RKO (cell line): ENCODE results near the gene ENOSF1.
"Not testable (repeated sequence)": the region's sequence is repeated elsewhere in the genome, so short reads cannot be mapped to it uniquely, and the experiment has no call there.

ENCODE experiments used
- DNase-seq: peaks from one replicate; pipeline ENCODE4 v3.0.0-alpha.2; 2016; ENCODE audit warnings: low spot score

ENOSF1 gene

DNA sequence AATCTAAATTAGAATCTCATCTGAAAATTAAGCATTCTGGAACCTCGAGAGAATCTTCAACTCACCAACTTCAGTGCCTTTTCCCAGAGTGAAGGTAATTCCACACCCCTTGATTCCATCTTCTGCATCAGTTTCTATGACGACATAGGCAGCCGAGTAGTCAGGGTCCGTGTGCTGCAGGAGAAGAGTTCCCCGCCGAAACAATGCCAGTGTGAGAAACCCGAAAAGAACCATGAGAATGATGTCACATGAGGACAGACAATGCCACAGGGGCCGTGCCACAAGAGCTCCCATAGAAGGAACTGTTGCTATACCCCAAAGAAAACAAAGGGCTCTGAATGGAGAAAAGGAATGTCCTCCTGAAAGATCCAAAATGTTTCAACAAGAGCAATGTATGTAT lies 6.0 kb downstream of the ENOSF1 start:
- DNase-seq, result no peak

- DNase-seq, result no peak
These were observed 9.0 kb downstream of the ENOSF1 start for GRCh38 chr18:703213-703967.

DNA sequence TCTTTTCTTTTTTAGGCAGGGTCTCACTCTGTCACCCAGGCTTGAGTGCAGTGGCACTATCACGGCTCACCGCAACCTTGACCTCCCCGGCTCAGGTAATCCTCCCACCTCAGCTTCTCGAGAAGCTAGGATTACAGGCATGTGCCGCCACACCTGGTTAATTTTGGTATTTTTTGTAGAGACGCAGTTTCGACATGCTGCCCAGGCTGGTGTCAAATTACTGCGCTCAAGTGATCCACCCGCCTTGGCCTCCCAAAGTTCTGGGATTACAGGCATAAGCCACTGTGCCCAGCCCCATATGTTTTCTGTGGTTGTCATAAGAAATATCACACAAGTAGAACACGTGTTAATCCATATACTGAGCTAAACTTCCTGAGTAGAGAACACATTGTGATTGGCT lies 14.6 kb downstream of the ENOSF1 start:
- DNase-seq, result no peak

- DNase-seq, result no peak
These were observed 15.4 kb downstream of the ENOSF1 start for GRCh38 chr18:697012-697411.

DNA sequence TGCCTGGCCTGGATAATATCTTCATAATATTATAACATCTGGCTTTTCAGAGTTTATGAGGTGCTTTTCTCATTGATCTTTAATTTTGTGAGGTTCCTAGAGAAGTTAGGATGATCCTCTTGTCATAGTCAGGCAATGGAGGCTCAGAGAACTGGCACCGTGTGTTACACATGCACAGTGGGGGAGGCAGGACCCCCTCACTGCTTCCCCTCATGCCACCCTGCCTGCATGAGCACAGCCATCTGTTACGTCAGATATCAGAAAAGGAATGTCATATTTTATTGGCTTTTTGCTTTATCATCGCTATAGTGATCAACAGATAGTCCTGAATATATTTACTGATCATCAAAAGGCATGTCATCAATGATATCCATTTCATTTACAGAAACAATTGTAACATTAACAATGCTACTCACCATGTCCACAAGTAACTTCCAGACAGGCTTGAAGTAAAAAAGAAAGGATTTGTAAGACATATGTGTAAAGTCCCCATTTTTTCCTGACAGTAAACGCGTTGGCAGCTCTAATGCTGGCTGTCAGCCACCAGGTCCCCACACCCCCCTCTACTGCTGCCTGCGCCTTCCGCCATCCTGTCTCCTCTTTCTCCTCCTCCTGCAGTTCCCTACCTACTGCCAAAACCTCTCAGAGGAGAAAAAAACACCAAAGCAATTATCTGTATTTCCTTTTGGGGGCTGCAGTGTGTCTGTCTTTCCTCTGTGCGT lies 18.8 kb downstream of the ENOSF1 start:
- DNase-seq, result no peak

DNA sequence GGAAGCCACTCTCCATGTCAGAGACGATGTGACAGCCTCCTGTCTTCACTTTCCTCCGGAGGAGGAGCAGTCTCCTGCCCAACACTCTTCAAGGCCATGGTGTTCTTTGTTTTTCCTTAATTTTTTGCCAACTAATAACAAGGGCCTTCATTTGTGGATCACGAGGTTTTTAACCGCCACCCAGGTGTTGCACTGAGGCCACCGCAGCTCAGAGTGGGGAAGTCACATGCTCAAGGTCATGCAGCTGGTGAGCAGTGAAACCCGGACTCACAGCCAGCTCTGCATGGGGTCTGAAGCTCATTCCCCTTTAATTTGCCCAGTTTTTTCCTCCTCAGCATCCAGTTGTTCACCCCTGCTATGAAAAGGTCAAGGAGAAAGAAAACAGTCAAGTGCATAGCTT lies 19.6 kb downstream of the ENOSF1 start:
- DNase-seq, result no peak

GRCh38 chr18:688323-688722 lies 24.1 kb downstream of the ENOSF1 start:
- DNase-seq, result no peak

GRCh38 chr18:686339-687111 lies 25.9 kb downstream of the ENOSF1 start:
- no peak for DNase-seq

DNA sequence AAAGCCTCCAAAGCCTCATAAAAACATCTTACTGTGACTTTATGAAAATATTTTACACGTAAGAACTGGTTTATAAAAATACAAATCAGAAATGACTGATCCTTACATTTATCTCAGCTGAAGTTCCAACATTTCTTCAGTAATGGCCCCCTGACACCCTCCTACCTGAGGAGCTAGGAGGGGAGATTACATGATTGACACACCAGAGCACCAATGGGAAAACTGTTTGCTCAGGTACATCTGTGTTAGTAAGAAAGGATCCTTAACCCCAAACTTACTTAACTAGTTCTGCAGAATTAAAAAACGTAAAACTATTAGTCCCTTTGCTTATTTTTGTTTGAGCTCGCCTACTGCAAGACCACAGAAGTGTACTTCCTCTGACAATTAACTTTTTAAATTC lies 27.0 kb downstream of the ENOSF1 start:
- no peak for DNase-seq

DNA sequence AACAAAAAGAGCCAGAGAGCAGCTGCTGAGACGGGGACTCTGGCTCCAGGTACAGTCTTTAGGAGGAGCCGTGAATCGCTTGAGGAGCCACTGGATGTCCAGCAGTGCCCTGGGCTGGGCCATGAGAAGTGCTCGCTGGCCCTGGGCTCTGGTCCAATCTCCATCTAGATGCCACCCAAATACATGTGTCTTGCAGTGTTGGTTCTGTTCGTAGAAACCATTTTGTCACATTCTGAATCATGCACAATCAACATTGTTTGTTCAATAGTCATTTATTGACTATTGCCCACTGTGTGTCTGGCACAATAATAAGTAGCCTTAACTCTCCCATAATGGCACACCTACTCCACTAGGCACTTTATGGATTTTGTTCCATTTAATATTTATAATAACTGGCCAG lies 28.9 kb downstream of the ENOSF1 start:
- DNase-seq, result no peak

GRCh38 chr18:682833-683232 lies 29.6 kb downstream of the ENOSF1 start:
- no peak for DNase-seq

DNA sequence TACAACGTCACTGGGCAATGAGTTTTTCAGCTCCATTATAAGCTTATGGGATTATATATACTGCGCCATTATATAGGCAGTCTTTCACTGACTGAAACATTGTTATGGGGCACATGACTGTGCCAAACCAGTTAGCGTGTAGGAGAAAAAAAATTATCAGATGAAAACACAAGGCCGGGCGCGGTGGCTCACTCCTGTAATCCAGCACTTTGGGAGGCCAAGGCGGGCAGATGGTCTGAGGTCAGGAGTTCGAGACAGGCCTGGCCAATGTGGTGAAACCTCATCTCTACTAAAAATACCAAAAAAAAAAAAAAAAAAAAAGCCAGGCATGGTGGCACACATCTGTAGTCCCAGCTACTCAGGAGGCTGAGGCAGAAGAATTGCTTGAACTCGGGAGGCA lies 30.0 kb downstream of the ENOSF1 start:
- not testable (repeated sequence) for DNase-seq

- DNase-seq, result no peak
These were observed 30.4 kb downstream of the ENOSF1 start for GRCh38 chr18:681985-682384.

DNA sequence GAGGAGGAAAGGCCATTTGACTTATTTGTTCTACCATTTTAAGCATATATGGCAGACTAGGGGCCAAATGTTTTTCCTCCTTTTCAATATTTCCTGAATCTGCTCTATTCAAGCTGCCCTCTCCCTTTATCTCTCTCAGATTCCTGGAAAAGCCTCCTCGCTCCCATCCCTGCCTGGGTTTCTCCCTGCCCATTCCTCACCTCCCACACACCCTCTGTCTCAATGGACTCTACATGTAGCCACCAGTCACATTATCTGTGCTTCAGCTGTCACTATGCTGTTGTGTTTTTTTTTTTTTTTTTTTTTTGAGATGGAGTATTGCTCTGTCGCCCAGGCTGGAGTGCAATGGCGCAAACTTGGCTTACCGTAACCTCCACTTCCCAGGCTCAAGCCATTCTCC lies 32.0 kb downstream of the ENOSF1 start:
- no peak for DNase-seq

DNA sequence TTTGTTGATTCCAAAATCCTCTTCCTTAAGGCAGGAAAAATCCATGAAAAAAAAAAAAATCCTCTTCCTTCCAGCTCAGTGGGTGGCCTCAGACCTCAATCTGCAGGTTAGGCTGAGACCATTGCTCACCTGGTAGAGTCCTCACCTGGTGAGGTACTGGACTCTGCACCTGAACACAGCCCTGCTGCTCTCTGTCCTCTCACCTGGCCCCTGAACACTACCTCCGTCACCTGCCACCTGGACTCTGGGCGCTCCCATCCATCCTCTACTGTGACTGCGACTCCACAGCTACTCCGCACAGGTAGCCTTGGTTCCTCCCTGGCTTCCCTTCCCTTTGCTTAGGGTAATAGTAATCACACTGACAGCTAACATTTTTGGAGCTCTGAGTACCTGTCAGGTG lies 32.9 kb downstream of the ENOSF1 start:
- no peak for DNase-seq

GRCh38 chr18:678482-679182 lies 33.8 kb downstream of the ENOSF1 start:
- no peak for DNase-seq

- peak; percentile 56 for DNase-seq
These were observed 34.5 kb downstream of the ENOSF1 start for GRCh38 chr18:677951-678381.

GRCh38 chr18:677145-677544 lies 35.3 kb downstream of the ENOSF1 start:
- DNase-seq, result no peak

DNA sequence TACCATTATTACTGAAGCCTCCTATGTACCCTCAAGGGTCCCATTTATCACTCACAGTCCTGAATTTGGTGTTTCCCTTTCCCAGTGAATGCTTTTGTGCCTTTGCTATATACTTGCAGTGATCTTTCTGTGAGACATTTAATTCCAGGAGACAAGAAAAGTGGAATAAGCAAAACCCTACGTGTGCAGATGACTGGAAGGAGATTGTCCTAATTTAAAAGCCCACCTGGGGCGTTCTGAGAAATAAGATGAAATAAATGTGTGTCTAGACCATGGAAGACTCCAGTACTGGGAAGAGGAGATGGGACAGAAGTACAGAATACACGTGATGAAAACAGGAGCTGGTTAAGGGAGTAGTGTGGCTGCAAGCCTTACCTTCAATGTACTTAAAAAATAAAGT lies 35.7 kb downstream of the ENOSF1 start:
- DNase-seq, result no peak

GRCh38 chr18:676069-676468 lies 36.4 kb downstream of the ENOSF1 start:
- DNase-seq, result no peak

DNA sequence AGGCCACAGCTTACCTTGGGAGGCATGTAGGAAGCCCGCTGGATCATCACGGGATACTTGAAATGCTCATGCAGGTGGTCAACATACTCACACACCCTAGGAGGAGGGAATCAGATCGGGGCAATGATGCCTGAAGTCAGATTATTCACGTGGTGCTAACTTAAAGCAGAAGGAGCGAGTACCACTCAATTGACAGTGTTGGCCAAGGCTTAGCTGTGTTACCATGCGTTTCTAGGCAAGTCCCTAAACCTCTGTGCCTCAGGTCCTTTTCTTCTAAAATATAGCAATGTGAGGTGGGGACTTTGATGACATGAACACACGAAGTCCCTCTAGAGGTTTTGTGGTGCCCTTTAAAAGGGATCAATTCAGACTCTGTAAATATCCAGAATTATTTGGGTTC lies 37.1 kb downstream of the ENOSF1 start:
- no peak for DNase-seq

DNA sequence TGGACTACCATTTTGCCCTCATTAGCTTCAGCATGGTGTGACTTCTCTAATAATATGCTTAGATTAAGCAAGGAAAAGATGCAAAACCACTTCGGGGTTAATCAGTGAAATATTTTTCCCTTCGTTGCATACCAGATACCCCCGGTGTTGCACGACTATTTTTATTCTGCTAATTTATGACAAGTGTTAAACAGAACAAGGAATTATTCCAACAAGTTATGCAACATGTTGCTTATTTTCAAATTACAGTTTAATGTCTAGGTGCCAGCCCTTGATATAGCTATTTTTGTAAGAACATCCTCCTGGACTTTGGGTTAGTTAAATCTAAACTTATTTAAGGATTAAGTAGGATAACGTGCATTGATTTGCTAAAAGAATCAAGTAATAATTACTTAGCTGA lies 38.7 kb downstream of the ENOSF1 start:
- DNase-seq, result no peak
